DOHH2 (cell line): ENCODE results near the gene COL25A1.

Experiments used
- H3F3A ChIP-seq: fragments of 200-600 bp; sonication (generic), shearing (Covaris generic); 2 replicates; pipeline ENCODE4 v1.6.0; 2016; ENCODE audit warnings: antibody characterized with exemption, mild to moderate bottlenecking; ENCODE audit not compliant: control insufficient read depth, insufficient read depth
- H3K27ac ChIP-seq: fragments of 200-600 bp; sonication (generic); 2 replicates; pipeline ENCODE4 v1.5.1; 2014; ENCODE audit warnings: low read depth, mild to moderate bottlenecking, low read length, moderate library complexity
- H3K27me3 ChIP-seq: fragments of 200-600 bp; sonication (generic); 2 replicates; pipeline ENCODE4 v1.6.1; 2014; ENCODE audit warnings: mild to moderate bottlenecking, low read length, mixed read lengths; ENCODE audit not compliant: control insufficient read depth
- H3K36me3 ChIP-seq: fragments of 200-600 bp; sonication (generic); 2 replicates; pipeline ENCODE4 v1.6.1; 2014; ENCODE audit warnings: mild to moderate bottlenecking, low read length, moderate library complexity, mixed read lengths; ENCODE audit not compliant: control insufficient read depth
- H3K4me1 ChIP-seq: fragments of 200-600 bp; sonication (generic); 2 replicates; pipeline ENCODE4 v1.6.1; 2014; ENCODE audit warnings: mild to moderate bottlenecking, low read length, mixed read lengths; ENCODE audit not compliant: control insufficient read depth
- H3K4me2 ChIP-seq: fragments of 200-600 bp; sonication (generic); 2 replicates; pipeline ENCODE4 v1.6.0; 2014; ENCODE audit warnings: mild to moderate bottlenecking, low read length, moderate library complexity
- H3K4me3 ChIP-seq: fragments of 200-600 bp; sonication (generic); 2 replicates; pipeline ENCODE4 v1.5.1; 2014; ENCODE audit warnings: mild to moderate bottlenecking, low read length, mixed read lengths
- H3K79me2 ChIP-seq: fragments of 200-600 bp; sonication (generic); 2 replicates; pipeline ENCODE4 v1.6.1; 2014; ENCODE audit warnings: mild to moderate bottlenecking, low read length, mixed read lengths; ENCODE audit not compliant: control insufficient read depth
- H3K9me2 ChIP-seq: fragments of 200-600 bp; sonication (generic); replicated peaks from 2 replicates; pipeline ENCODE4 v1.6.1; 2014; ENCODE audit warnings: mild to moderate bottlenecking, low read length, mixed read lengths; ENCODE audit not compliant: control insufficient read depth
- H3K9me3 ChIP-seq: fragments of 200-600 bp; sonication (generic); 2 replicates; pipeline ENCODE4 v1.6.1; 2014; ENCODE audit warnings: antibody characterized with exemption, low read length, mixed read lengths; ENCODE audit not compliant: control insufficient read depth, insufficient read depth
- H4K20me1 ChIP-seq: fragments of 200-600 bp; sonication (generic); 2 replicates; pipeline ENCODE4 v1.6.0; 2014; ENCODE audit warnings: low read depth, mild to moderate bottlenecking, antibody characterized with exemption, low read length, moderate library complexity; ENCODE audit not compliant: control insufficient read depth, insufficient read depth
- EZH2phosphoT487 ChIP-seq: fragments of 200-600 bp; sonication (generic); IDR thresholded peaks from 2 replicates; pipeline ENCODE4 v1.6.1; 2017; ENCODE audit warnings: borderline replicate concordance, mild to moderate bottlenecking, antibody characterized with exemption, low read length, moderate library complexity, mixed read lengths
- TF ChIP-seq, protein P1 (sequence below): fragments of 200-600 bp; sonication (generic); IDR thresholded peaks from one replicate; pipeline ENCODE4 v1.5.1; 2014; ENCODE audit warnings: antibody characterized with exemption, mild to moderate bottlenecking, low read depth, low read length; ENCODE audit not compliant: poor library complexity, severe bottlenecking

The COL25A1 gene

DNA sequence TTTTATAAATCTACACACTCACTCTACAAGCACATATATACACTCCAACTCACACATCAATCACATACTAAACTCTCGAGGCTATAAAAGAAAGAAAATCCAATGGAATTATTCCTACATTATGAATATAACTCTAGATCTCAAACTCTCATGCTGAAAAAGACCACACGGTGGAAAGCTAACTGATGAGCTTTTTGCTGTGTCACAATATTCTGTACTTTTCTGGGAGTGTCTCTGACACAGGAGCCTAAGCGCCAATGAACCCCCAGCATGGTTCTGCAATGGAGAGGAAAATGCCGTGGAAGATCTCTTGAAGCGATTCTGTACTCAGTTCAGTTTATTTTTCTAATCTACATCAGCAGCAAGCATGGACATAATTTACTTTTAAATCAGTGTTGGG, 415.4 kb downstream of the COL25A1 start:
- no peaks in the 10 kb centered on the region for H3K36me3 ChIP-seq
- H3K27ac ChIP-seq, result no peak overlapping the region
- H3F3A ChIP-seq, result no peaks in the 10 kb centered on the region
- no peaks in the 10 kb centered on the region for H3K9me2 ChIP-seq
- H3K4me3 ChIP-seq, result no peak overlapping the region
- H3K79me2 ChIP-seq, result no peaks in the 10 kb centered on the region
- no peaks in the 10 kb centered on the region for H4K20me1 ChIP-seq
- TF ChIP-seq, protein P1, sequence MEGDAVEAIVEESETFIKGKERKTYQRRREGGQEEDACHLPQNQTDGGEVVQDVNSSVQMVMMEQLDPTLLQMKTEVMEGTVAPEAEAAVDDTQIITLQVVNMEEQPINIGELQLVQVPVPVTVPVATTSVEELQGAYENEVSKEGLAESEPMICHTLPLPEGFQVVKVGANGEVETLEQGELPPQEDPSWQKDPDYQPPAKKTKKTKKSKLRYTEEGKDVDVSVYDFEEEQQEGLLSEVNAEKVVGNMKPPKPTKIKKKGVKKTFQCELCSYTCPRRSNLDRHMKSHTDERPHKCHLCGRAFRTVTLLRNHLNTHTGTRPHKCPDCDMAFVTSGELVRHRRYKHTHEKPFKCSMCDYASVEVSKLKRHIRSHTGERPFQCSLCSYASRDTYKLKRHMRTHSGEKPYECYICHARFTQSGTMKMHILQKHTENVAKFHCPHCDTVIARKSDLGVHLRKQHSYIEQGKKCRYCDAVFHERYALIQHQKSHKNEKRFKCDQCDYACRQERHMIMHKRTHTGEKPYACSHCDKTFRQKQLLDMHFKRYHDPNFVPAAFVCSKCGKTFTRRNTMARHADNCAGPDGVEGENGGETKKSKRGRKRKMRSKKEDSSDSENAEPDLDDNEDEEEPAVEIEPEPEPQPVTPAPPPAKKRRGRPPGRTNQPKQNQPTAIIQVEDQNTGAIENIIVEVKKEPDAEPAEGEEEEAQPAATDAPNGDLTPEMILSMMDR, result no peak
- TF ChIP-seq EZH2phosphoT487, result no peak
- peaks cover 4% of the 10 kb centered on the region; the same call in 1 of the 2 replicates for H3K27me3 ChIP-seq
- H3K9me3 ChIP-seq, result no peaks in the 10 kb centered on the region
- no peak overlapping the region for H3K4me2 ChIP-seq
- H3K4me1 ChIP-seq, result no peaks in the 10 kb centered on the region

DNA sequence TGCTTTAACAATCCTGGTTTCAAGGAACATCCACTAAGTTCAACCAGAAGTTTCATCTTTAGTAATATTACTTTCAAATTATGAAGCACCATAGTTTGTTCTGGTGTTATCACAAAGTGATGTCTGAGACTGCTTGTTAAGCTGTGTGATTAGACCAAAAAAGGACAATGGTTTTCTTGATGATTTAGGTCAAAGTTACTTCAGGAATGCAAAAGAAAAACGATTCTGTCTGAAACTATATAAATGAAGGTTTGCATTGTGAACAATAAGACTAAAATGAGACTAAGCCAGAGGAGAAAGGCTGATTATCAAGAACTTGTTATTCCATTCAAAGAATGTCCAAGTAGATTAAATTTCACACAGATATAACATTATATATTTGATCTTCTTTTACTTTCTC, 417.2 kb downstream of the COL25A1 start:
- no peaks in the 10 kb centered on the region for H3K9me3 ChIP-seq
- no peaks in the 10 kb centered on the region for H3K36me3 ChIP-seq
- no peaks in the 10 kb centered on the region for H3K9me2 ChIP-seq
- H3K4me1 ChIP-seq, result no peaks in the 10 kb centered on the region
- peaks cover 4% of the 10 kb centered on the region; the same call in 1 of the 2 replicates for H3K27me3 ChIP-seq
- no peaks in the 10 kb centered on the region for H3F3A ChIP-seq
- no peaks in the 10 kb centered on the region for H3K79me2 ChIP-seq
- H3K4me2 ChIP-seq, result no peak overlapping the region
- no peaks in the 10 kb centered on the region for H4K20me1 ChIP-seq
- H3K27ac ChIP-seq, result no peak overlapping the region
- no peak for TF ChIP-seq EZH2phosphoT487
- TF ChIP-seq, protein P1, result no peak
- H3K4me3 ChIP-seq, result no peak overlapping the region

DNA sequence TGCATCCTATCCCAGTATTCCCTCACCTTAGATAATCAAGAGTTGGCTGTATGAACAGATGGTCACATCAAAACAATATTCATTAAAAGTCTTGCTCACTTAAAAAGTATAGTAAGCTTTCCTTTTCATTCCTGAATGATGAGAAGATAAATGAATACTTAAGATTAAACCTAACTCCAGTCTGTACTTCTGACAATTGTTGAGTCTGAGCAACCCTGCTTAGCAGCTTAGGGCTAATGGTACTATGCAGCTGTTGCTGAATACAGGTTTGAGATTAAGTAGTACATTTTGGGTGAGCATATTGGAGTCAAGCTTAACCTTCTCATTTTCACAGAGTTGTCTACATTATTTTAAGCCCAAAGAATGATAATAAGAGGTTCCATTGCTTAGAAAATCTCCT, 417.9 kb downstream of the COL25A1 start:
- H3F3A ChIP-seq, result no peaks in the 10 kb centered on the region
- no peaks in the 10 kb centered on the region for H3K36me3 ChIP-seq
- H3K4me2 ChIP-seq, result no peak overlapping the region
- no peak overlapping the region for H3K27ac ChIP-seq
- H3K4me1 ChIP-seq, result no peaks in the 10 kb centered on the region
- H3K9me2 ChIP-seq, result no peaks in the 10 kb centered on the region
- no peaks in the 10 kb centered on the region for H3K9me3 ChIP-seq
- no peaks in the 10 kb centered on the region for H4K20me1 ChIP-seq
- no peak overlapping the region for H3K4me3 ChIP-seq
- H3K79me2 ChIP-seq, result no peaks in the 10 kb centered on the region
- H3K27me3 ChIP-seq, result peaks cover 4% of the 10 kb centered on the region; the same call in 1 of the 2 replicates
- no peak for TF ChIP-seq EZH2phosphoT487
- TF ChIP-seq, protein P1, result no peak
